ENCODE results near the gene C5orf24. TPM values are rescaled to one million over a fixed set of nuclear protein-coding genes. Genes with fewer than 3 reads are reported as not detected.

The C5orf24 gene
- total RNA-seq: 10 to 100 TPM; 23.4 to 32.9 (median 27.0) TPM
- polyA plus RNA-seq: 10 to 100 TPM; 10.9 to 33.4 TPM
- long read RNA-seq, donor 1, full-length matches to known transcripts: 26 of 30 reads
- long read RNA-seq, donor 1, partial matches to known transcripts: 0 of 30 reads
- long read RNA-seq, donor 1, other reads (novel, unspliced or antisense): 4 of 30 reads
- long read RNA-seq, donor 2, full-length matches to known transcripts: 52 of 63 reads
- long read RNA-seq, donor 2, partial matches to known transcripts: 1 of 63 reads
- long read RNA-seq, donor 2, other reads (novel, unspliced or antisense): 10 of 63 reads
- long read RNA-seq, donor 3, full-length matches to known transcripts: 18 of 24 reads
- long read RNA-seq, donor 3, partial matches to known transcripts: 6 of 24 reads
- long read RNA-seq, donor 3, other reads (novel, unspliced or antisense): 0 of 24 reads

DNA sequence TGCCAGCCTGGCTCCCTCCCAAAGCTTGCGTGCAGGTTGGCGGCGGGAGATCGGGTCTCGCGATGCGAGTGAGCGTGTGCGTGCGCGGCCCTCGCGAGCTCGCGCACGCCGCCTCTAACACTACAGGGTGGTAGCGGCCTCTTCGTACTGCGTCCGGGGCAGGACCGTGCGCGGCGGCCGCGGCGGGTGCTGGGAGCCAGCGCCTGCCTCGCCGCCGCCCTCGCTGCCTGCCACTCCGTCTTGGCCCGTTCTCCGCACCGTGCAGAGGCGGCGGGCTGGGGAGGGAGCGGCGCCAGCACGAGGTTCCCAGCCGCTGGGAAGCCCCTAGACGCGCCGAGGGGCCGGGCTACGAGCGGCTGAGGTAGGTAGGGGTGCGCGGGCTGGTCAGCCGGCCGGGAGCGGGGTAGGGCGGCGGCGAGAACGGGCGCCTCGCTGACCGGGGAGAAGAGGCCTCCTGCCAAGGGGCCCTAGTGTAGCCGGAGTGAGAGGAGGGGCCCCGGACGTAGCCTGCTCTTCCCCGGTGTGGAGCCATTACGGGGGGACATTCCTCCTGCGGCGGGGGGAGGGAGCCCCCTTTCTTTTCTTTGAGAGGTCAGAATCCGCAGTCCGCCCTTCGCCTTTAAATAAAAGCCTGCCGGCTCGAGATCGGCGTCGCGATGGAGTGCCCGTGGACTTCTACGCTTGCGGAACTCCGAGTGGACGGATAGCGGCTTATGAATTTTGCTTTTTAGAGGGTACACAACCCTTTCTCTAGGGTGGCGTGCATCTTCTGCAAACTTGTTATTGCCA is at the start of gene C5orf24:
C5orf24 (plus strand) TSS at position 117 of the 789 bp plus-strand sequence. CDS start 8,933 bp downstream, outside the sequence.
- TF ChIP-seq, protein P1, sequence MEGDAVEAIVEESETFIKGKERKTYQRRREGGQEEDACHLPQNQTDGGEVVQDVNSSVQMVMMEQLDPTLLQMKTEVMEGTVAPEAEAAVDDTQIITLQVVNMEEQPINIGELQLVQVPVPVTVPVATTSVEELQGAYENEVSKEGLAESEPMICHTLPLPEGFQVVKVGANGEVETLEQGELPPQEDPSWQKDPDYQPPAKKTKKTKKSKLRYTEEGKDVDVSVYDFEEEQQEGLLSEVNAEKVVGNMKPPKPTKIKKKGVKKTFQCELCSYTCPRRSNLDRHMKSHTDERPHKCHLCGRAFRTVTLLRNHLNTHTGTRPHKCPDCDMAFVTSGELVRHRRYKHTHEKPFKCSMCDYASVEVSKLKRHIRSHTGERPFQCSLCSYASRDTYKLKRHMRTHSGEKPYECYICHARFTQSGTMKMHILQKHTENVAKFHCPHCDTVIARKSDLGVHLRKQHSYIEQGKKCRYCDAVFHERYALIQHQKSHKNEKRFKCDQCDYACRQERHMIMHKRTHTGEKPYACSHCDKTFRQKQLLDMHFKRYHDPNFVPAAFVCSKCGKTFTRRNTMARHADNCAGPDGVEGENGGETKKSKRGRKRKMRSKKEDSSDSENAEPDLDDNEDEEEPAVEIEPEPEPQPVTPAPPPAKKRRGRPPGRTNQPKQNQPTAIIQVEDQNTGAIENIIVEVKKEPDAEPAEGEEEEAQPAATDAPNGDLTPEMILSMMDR (IDR thresholded peaks at IDR 0.05): peak in 1 of 12 donors; percentile 4
- peak; percentile 84 to 98 for TF ChIP-seq POLR2A (IDR thresholded peaks at IDR 0.05)
- peaks cover 0 to 30% (median 8%) of the 10 kb centered on the region in 9 donors for H3K36me3 ChIP-seq
- WGBS, 4 donors: 0 to 1% (median 1%) methylated on average over 28 to 84 of the region's 84 CpGs

GRCh38 chr5:134798468-134798867 is 47.3 kb upstream of the C5orf24 start:
- Histone ChIP-seq H3K9me3 (no peaks in the 10 kb centered on the region), H3K4me3 (no peak overlapping the region), H3K27me3 (no peaks in the 10 kb centered on the region), H3K27ac (no peak overlapping the region), H3K4me1 (no peaks in the 10 kb centered on the region), H3K36me3 (peaks cover 0 to 100% (median 96%) of the 10 kb centered on the region in 9 donors)
- WGBS, 4 donors: 89 to 92% (median 91%) methylated on average over 5 of the region's 5 CpGs
- DNase-seq: no peak
- TF ChIP-seq, protein P1 (IDR thresholded peaks at IDR 0.05): no peak
- no peak for TF ChIP-seq POLR2A (IDR thresholded peaks at IDR 0.05)
- intact Hi-C loops (cut with DNase I): no loop called here
- no peak for ATAC-seq

More for the DNA sequence above, at the start of gene C5orf24:
- Histone ChIP-seq H3K4me1 (peaks cover 6 to 41% (median 27%) of the 10 kb centered on the region in 12 donors), H3K4me3 (peak within 1 kb of the TSS; percentile 68 to 99 (median 90)), H3K27ac (peak within 1 kb of the TSS; percentile 94 to 99 (median 97)), H3K9me3 (no peaks in the 10 kb centered on the region), H3K27me3 (no peaks in the 10 kb centered on the region)
- ATAC-seq (peak; percentile 98 to 99 (median 98)), DNase-seq (peak; percentile 94 to 97 (median 97))
- intact Hi-C loops (cut with DNase I): loop anchor here in 8 of 10 donors (1.0 to 10.0 kb wide), 6 partner anchors 28 to 91 kb away; partner anchors contain the start of genes PCBD2 (in 8 of the 8), TXNDC15 (in 2 of the 8) and DDX46 (in 1 of the 8)

DNA sequence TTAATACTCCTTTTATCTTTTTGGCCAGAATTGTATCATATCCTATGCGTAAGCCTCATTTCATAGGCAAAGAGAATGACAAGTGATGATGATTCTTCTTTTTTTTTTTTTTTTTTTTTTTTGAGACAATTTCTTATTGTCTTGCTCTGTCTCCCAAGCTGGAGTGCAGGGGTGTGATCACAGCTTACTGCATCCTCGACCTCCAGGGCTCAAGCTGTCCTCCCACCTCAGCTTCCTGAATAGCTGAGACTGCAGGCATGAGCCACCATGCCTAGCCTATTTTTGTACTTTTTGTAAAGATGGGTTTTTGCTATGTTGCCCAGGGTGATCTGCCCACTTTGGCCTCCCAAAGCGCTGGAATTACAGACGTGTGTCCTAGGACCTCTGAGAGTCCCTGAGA is 41.9 kb upstream of the C5orf24 start:
- 81 to 83% (median 81%) methylated on average over 4 of the region's 4 CpGs for WGBS, 4 donors
- DNase-seq (no peak), ATAC-seq (no peak)
- Histone ChIP-seq H3K4me3 (no peak overlapping the region), H3K36me3 (peaks cover 0 to 93% (median 81%) of the 10 kb centered on the region in 9 donors), H3K4me1 (no peaks in the 10 kb centered on the region), H3K9me3 (no peaks in the 10 kb centered on the region), H3K27me3 (no peaks in the 10 kb centered on the region), H3K27ac (no peak overlapping the region)
- intact Hi-C loops (cut with DNase I): loop anchor here in 1 of 10 donors (10.0 kb wide), 1 partner anchor 409 kb away; no protein-coding TSS in a partner anchor
- TF ChIP-seq, protein P1 (IDR thresholded peaks at IDR 0.05): no peak
- no peak for TF ChIP-seq POLR2A (IDR thresholded peaks at IDR 0.05)
